Hematopoietic multipotent progenitor cell treated with erythropoietin and hydrocortisone succinate and interleukin-3 and kit ligand, for 8 days (in vitro differentiated cells): ENCODE data around the gene TST.

Source experiments
- DNase-seq: peaks from one replicate; pipeline ENCODE4 v3.0.0-alpha.2; 2015

TST gene

GRCh38 chr22:37019309-37020191, at the start of gene TST, which contains the start of gene MPST:
TST (minus strand) TSS chr22:37019447; CDS start chr22:37018732, 715 bp downstream.
MPST (plus strand) TSS chr22:37019742; CDS start chr22:37019837, 95 bp downstream.
- peak; percentile 70 for DNase-seq

GRCh38 chr22:37068859-37069258, 49.6 kb upstream of the TST start:
- no peak for DNase-seq

GRCh38 chr22:37067428-37067827, 48.2 kb upstream of the TST start:
- DNase-seq, result no peak

GRCh38 chr22:37065961-37066360, 46.7 kb upstream of the TST start:
- no peak for DNase-seq

- DNase-seq, result no peak
These were observed 45.9 kb upstream of the TST start for GRCh38 chr22:37065180-37065579.

- no peak for DNase-seq
These were observed 45.3 kb upstream of the TST start for GRCh38 chr22:37064553-37064952.

GRCh38 chr22:37063431-37064420, 44.5 kb upstream of the TST start:
- no peak for DNase-seq

GRCh38 chr22:37062702-37063381, 43.6 kb upstream of the TST start:
- no peak for DNase-seq

- no peak for DNase-seq
These were observed 43.1 kb upstream of the TST start for GRCh38 chr22:37062376-37062675.

GRCh38 chr22:37061611-37062375, 42.5 kb upstream of the TST start:
- DNase-seq, result no peak

GRCh38 chr22:37060801-37061610, 41.8 kb upstream of the TST start:
- no peak for DNase-seq

- DNase-seq, result no peak
These were observed 40.7 kb upstream of the TST start for GRCh38 chr22:37059876-37060449.

- DNase-seq, result no peak
These were observed 39.9 kb upstream of the TST start for GRCh38 chr22:37058917-37059701.

GRCh38 chr22:37057796-37058510, 38.7 kb upstream of the TST start:
- DNase-seq, result no peak

GRCh38 chr22:37057226-37057625, 38.0 kb upstream of the TST start:
- DNase-seq, result no peak

- DNase-seq, result no peak
These were observed 37.0 kb upstream of the TST start for GRCh38 chr22:37056246-37056645.

- DNase-seq, result no peak
These were observed 35.5 kb upstream of the TST start for GRCh38 chr22:37054600-37055365.

GRCh38 chr22:37054056-37054395, 34.8 kb upstream of the TST start:
- no peak for DNase-seq
